ENCODE data around the gene NPHP4.

The NPHP4 gene

DNA sequence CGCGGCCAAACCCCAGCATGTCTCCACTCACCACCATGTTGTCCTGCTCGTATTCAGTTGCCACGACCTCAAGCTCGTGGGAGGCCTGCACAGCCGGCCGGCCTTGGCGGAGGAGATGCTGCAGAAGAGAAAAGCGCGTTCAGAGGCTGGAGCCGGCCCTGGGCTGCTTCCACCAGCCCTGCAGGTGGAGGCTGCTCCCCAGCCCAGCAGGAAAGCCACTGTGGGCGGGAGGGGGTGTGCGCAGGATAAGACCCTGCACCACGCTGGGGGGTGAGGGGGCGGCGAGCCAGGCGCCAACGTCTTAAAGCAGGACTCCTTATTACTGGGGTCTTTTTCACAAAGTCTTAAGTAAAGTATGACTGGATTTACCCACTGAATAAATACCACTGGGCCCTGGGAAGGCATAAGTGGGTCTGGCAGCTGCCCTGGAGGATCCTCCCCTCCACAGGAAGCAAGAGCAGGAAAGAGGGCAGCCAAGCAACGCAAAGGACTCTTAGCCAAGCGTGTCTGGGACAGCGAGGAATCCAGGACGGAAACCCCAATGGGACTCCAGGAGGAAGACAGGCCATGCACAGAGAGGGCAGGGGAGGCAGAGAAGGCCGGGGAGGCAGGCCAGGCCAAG, 104.8 kb downstream of the NPHP4 start:
- H3K9me2 ChIP-seq (ENCODE audit: low read depth, low read length): no peaks in the 10 kb centered on the region
- TF ChIP-seq, protein P1, sequence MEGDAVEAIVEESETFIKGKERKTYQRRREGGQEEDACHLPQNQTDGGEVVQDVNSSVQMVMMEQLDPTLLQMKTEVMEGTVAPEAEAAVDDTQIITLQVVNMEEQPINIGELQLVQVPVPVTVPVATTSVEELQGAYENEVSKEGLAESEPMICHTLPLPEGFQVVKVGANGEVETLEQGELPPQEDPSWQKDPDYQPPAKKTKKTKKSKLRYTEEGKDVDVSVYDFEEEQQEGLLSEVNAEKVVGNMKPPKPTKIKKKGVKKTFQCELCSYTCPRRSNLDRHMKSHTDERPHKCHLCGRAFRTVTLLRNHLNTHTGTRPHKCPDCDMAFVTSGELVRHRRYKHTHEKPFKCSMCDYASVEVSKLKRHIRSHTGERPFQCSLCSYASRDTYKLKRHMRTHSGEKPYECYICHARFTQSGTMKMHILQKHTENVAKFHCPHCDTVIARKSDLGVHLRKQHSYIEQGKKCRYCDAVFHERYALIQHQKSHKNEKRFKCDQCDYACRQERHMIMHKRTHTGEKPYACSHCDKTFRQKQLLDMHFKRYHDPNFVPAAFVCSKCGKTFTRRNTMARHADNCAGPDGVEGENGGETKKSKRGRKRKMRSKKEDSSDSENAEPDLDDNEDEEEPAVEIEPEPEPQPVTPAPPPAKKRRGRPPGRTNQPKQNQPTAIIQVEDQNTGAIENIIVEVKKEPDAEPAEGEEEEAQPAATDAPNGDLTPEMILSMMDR (IDR thresholded peaks at IDR 0.05; ENCODE audit: low read length): no peak
- TF ChIP-seq EZH2 (IDR thresholded peaks at IDR 0.05; ENCODE audit: borderline replicate concordance, low read length): no peak
- H3K9ac ChIP-seq (ENCODE audit: low read length): no peak overlapping the region
- no peaks in the 10 kb centered on the region for H3K27me3 ChIP-seq (ENCODE audit: insufficient read depth, low read length)
- no peaks in the 10 kb centered on the region for H3K9me3 ChIP-seq (ENCODE audit: low read length)
- no peak overlapping the region for H3K4me3 ChIP-seq (ENCODE audit: low read depth, low read length, poor library complexity, severe bottlenecking)
- no peak overlapping the region for H3K4me2 ChIP-seq (ENCODE audit: low read length)
- H3K4me1 ChIP-seq (ENCODE audit: insufficient read depth, low read length, severe bottlenecking): no peaks in the 10 kb centered on the region
- no peaks in the 10 kb centered on the region for H4K20me1 ChIP-seq (ENCODE audit: insufficient read depth, low read length)
- H2AFZ ChIP-seq (ENCODE audit: low read length): no peak overlapping the region
- H3K79me2 ChIP-seq (ENCODE audit: insufficient read depth, low read length): no peaks in the 10 kb centered on the region
- H3F3A ChIP-seq (ENCODE audit: insufficient read depth, low read length): no peaks in the 10 kb centered on the region
- H3K27ac ChIP-seq (ENCODE audit: low read depth, low read length, poor library complexity, severe bottlenecking): no peak overlapping the region
- no peaks in the 10 kb centered on the region for H3K36me3 ChIP-seq (ENCODE audit: insufficient read depth, low read length)

DNA sequence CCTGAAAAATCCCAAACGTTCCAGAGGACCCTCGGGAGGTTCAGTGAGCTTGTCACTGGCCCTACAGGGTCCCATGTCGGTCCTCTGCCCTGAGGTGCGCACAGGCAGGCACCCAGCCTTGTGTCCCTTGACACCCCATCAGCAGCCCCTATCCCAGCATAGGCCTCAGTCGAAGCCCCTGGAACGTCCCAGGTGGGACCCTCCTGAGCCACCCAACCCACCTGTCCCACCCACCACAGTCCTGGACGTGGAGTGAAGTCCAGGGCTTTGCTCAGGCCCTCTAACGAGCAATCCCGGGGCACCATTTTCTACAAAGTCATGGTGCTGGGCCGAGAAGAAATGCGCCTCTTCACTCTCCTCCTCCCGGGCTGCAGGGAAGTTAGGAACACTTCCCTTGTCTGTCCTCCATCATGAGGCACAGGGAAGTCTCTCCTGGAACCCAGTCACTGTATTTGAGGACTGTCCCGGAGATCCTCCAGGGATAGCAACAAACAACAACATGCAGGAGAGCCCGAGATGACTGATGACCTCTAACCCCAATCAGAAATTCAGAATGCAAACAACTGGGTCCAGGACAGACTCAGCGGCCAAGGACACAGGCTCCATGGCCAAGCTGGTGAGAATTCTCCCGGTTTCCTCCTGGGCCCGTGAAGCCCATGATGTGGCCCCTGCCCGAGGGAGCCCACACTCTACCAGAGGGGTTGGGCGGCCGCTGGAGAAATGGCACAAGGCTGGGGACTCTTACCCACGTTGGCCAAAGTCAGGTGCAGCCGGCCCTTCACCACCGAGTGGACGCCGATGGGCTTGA, 105.5 kb downstream of the NPHP4 start:
- Histone ChIP-seq H3K4me3 (ENCODE audit: low read depth, low read length, poor library complexity, severe bottlenecking) (no peak overlapping the region), H3K79me2 (ENCODE audit: insufficient read depth, low read length) (no peaks in the 10 kb centered on the region), H3K9me3 (ENCODE audit: low read length) (no peaks in the 10 kb centered on the region), H3K27me3 (ENCODE audit: insufficient read depth, low read length) (no peaks in the 10 kb centered on the region), H3K27ac (ENCODE audit: low read depth, low read length, poor library complexity, severe bottlenecking) (no peak overlapping the region), H3K36me3 (ENCODE audit: insufficient read depth, low read length) (no peaks in the 10 kb centered on the region), H3F3A (ENCODE audit: insufficient read depth, low read length) (no peaks in the 10 kb centered on the region), H3K9ac (ENCODE audit: low read length) (no peak overlapping the region), H3K4me2 (ENCODE audit: low read length) (no peak overlapping the region), H3K9me2 (ENCODE audit: low read depth, low read length) (no peaks in the 10 kb centered on the region), H4K20me1 (ENCODE audit: insufficient read depth, low read length) (no peaks in the 10 kb centered on the region), H2AFZ (ENCODE audit: low read length) (no peak overlapping the region), H3K4me1 (ENCODE audit: insufficient read depth, low read length, severe bottlenecking) (no peaks in the 10 kb centered on the region)
- TF ChIP-seq, protein P1 (IDR thresholded peaks at IDR 0.05; ENCODE audit: low read length): no peak
- no peak for TF ChIP-seq EZH2 (IDR thresholded peaks at IDR 0.05; ENCODE audit: borderline replicate concordance, low read length)

DNA sequence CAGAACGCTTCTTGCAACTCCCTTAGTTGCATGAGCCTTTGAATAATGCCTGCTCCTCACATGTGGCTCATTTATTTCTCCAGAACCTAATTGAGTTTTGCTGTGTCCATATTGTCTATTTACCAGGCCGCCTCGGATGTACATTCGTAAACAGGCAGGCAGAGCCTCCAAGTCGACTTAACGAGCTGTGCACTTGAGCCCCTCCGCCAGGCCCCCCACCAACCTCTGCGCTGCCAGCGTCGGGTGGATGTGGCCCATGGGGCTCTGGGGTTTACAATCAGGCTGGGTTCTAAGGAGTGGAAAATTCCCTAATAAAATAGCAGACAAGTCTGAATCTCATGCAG, 106.1 kb downstream of the NPHP4 start:
- H3K4me1 ChIP-seq (ENCODE audit: insufficient read depth, low read length, severe bottlenecking): no peaks in the 10 kb centered on the region
- H3K9me3 ChIP-seq (ENCODE audit: low read length): no peaks in the 10 kb centered on the region
- no peak overlapping the region for H2AFZ ChIP-seq (ENCODE audit: low read length)
- TF ChIP-seq, protein P1 (IDR thresholded peaks at IDR 0.05; ENCODE audit: low read length): no peak
- TF ChIP-seq EZH2 (IDR thresholded peaks at IDR 0.05; ENCODE audit: borderline replicate concordance, low read length): no peak
- H3K4me2 ChIP-seq (ENCODE audit: low read length): no peak overlapping the region
- no peaks in the 10 kb centered on the region for H3K36me3 ChIP-seq (ENCODE audit: insufficient read depth, low read length)
- H3K79me2 ChIP-seq (ENCODE audit: insufficient read depth, low read length): no peaks in the 10 kb centered on the region
- H3F3A ChIP-seq (ENCODE audit: insufficient read depth, low read length): no peaks in the 10 kb centered on the region
- H3K27me3 ChIP-seq (ENCODE audit: insufficient read depth, low read length): no peaks in the 10 kb centered on the region
- no peak overlapping the region for H3K27ac ChIP-seq (ENCODE audit: low read depth, low read length, poor library complexity, severe bottlenecking)
- no peak overlapping the region for H3K9ac ChIP-seq (ENCODE audit: low read length)
- no peaks in the 10 kb centered on the region for H3K9me2 ChIP-seq (ENCODE audit: low read depth, low read length)
- H4K20me1 ChIP-seq (ENCODE audit: insufficient read depth, low read length): no peaks in the 10 kb centered on the region
- H3K4me3 ChIP-seq (ENCODE audit: low read depth, low read length, poor library complexity, severe bottlenecking): no peak overlapping the region

All from OCI-LY1 (cell line).